GM23338 (cell line): ENCODE results near the gene SOS1. TPM values are rescaled to one million over a fixed set of nuclear protein-coding genes. Genes with fewer than 3 reads are reported as not detected.
"Not testable (repeated sequence)": the region's sequence is repeated elsewhere in the genome, so short reads cannot be mapped to it uniquely, and the experiment has no call there.

Experiments
- ATAC-seq: fragments of 200-7000 bp; cut with Tn5 transposase; 3 replicates; pipeline ENCODE4 v1.9.1; 2020
- DNase-seq: peaks from one replicate; pipeline ENCODE4 v3.0.0-alpha.2; 2015; ENCODE audit warnings: low spot score
- H2AFZ ChIP-seq: fragments of 200-600 bp; sonication (generic); 2 replicates; pipeline ENCODE4 v1.8.0; 2016; ENCODE audit warnings: antibody characterized with exemption, mild to moderate bottlenecking, moderate library complexity
- H3F3A ChIP-seq: fragments of 200-600 bp; sonication (generic); replicated peaks from 2 replicates; pipeline ENCODE4 v1.8.0; 2017; ENCODE audit warnings: antibody characterized with exemption, mixed run types, low read depth
- H3K27ac ChIP-seq: fragments of 200-600 bp; sonication (generic); 2 replicates; pipeline ENCODE4 v1.6.1; 2016; ENCODE audit warnings: low read depth
- H3K27me3 ChIP-seq: fragments of 200-600 bp; sonication (generic); 2 replicates; pipeline ENCODE4 v1.8.0; 2016; ENCODE audit warnings: mild to moderate bottlenecking, mixed run types, moderate library complexity; ENCODE audit not compliant: insufficient read depth
- H3K36me3 ChIP-seq: fragments of 200-600 bp; sonication (generic); 2 replicates; pipeline ENCODE4 v1.8.0; 2016; ENCODE audit warnings: mild to moderate bottlenecking; ENCODE audit not compliant: insufficient read depth
- H3K4me1 ChIP-seq: fragments of 200-600 bp; sonication (generic); 2 replicates; pipeline ENCODE4 v1.8.0; 2016; ENCODE audit warnings: mild to moderate bottlenecking, moderate library complexity; ENCODE audit not compliant: insufficient read depth
- H3K4me2 ChIP-seq: fragments of 200-600 bp; sonication (generic); 2 replicates; pipeline ENCODE4 v1.7.1; 2017; ENCODE audit warnings: mixed run types
- H3K4me3 ChIP-seq: fragments of 200-600 bp; sonication (generic); 2 replicates; pipeline ENCODE4 v1.6.1; 2016; ENCODE audit warnings: mixed run types
- H3K79me2 ChIP-seq: fragments of 200-600 bp; sonication (generic); replicated peaks from 2 replicates; pipeline ENCODE4 v1.8.0; 2017; ENCODE audit warnings: mild to moderate bottlenecking; ENCODE audit not compliant: insufficient read depth
- H3K9me2 ChIP-seq: fragments of 200-600 bp; sonication (generic); 2 replicates; pipeline ENCODE4 v1.8.0; 2017; ENCODE audit not compliant: insufficient read depth
- H4K20me1 ChIP-seq: fragments of 200-600 bp; sonication (generic); replicated peaks from 2 replicates; pipeline ENCODE4 v1.8.0; 2017; ENCODE audit warnings: mild to moderate bottlenecking; ENCODE audit not compliant: insufficient read depth
- H3K27ac Mint-ChIP-seq: 2 replicates; pipeline ENCODE4 v1.8.0; 2020; ENCODE audit warnings: inconsistent platforms, mild to moderate bottlenecking, moderate library complexity, mixed read lengths
- H3K27me3 Mint-ChIP-seq: 3 replicates; pipeline ENCODE4 v1.8.0; 2022; ENCODE audit warnings: low read depth, mild to moderate bottlenecking, moderate library complexity, mixed read lengths, inconsistent platforms; ENCODE audit not compliant: insufficient read depth, poor library complexity
- H3K36me3 Mint-ChIP-seq: 3 replicates; pipeline ENCODE4 v1.8.0; 2021; ENCODE audit warnings: low read depth, mild to moderate bottlenecking, inconsistent platforms, moderate library complexity, mixed read lengths
- H3K4me1 Mint-ChIP-seq: 3 replicates; pipeline ENCODE4 v1.8.0; 2020; ENCODE audit warnings: mild to moderate bottlenecking, inconsistent platforms, mixed read lengths
- H3K4me3 Mint-ChIP-seq: 3 replicates; pipeline ENCODE4 v1.8.0; 2021; ENCODE audit warnings: moderate library complexity, mild to moderate bottlenecking, inconsistent platforms, mixed read lengths
- H3K9me3 Mint-ChIP-seq: 3 replicates; pipeline ENCODE4 v1.8.0; 2020; ENCODE audit warnings: moderate library complexity, mild to moderate bottlenecking, inconsistent platforms, mixed read lengths
- CREB1 ChIP-seq: fragments of 250-450 bp; sonication (Bioruptor Pico); IDR thresholded peaks from 2 replicates; pipeline ENCODE4 v1.5.0; 2020; ENCODE audit warnings: low read depth, mild to moderate bottlenecking, moderate library complexity
- CTCF ChIP-seq, 2 experiments: fragments of 200-600 bp in 1 of 2; sonication (generic) in 1 of 2; conservative IDR thresholded peaks; 2 replicates each; pipeline versions ENCODE4 v1.5.1 to v1.6.1; 2016 to 2017; ENCODE audit warnings: antibody characterized with exemption in 2 of 2, low read depth in 2 of 2, mild to moderate bottlenecking in 2 of 2, moderate library complexity in 1 of 2
- EZH2 ChIP-seq: fragments of 200-600 bp; sonication (generic); IDR thresholded peaks from one replicate; pipeline ENCODE4 v1.8.0; 2017; ENCODE audit warnings: antibody characterized with exemption, mild to moderate bottlenecking, low read depth; ENCODE audit not compliant: unreplicated experiment
- EZH2phosphoT487 ChIP-seq: fragments of 200-600 bp; sonication (generic); IDR thresholded peaks from one replicate; pipeline ENCODE4 v1.8.1; 2018; ENCODE audit warnings: antibody characterized with exemption; ENCODE audit not compliant: unreplicated experiment
- JUNB ChIP-seq: IDR thresholded peaks from one replicate; pipeline ENCODE4 v1.6.1; 2016; ENCODE audit warnings: antibody characterized with exemption; ENCODE audit not compliant: unreplicated experiment
- NANOG ChIP-seq: IDR thresholded peaks from 2 replicates; pipeline ENCODE4 v1.6.1; 2016; ENCODE audit warnings: antibody characterized with exemption, borderline replicate concordance
- POLR2AphosphoS5 ChIP-seq: IDR thresholded peaks from 2 replicates; pipeline ENCODE4 v1.6.1; 2016; ENCODE audit warnings: antibody characterized with exemption, low read depth
- STAT1 ChIP-seq: IDR thresholded peaks from one replicate; pipeline ENCODE4 v1.6.1; 2016; ENCODE audit warnings: antibody characterized with exemption; ENCODE audit not compliant: unreplicated experiment
- ZNF114 ChIP-seq: fragments of 250-450 bp; sonication (Bioruptor Pico); IDR thresholded peaks from 2 replicates; pipeline ENCODE4 v1.5.0; 2020; ENCODE audit warnings: mild to moderate bottlenecking, moderate library complexity
- ZNF331 ChIP-seq: fragments of 250-450 bp; sonication (Bioruptor Pico); IDR thresholded peaks from 2 replicates; pipeline ENCODE4 v1.5.0; 2020; ENCODE audit warnings: low read depth, mild to moderate bottlenecking, moderate library complexity
- polyA plus RNA-seq: library from polyadenylated mRNA; unstranded; fragments of >200 nt; fragmentation: Nextera tagmentation; extraction: Ambion mirVana; gene quantifications from 2 replicates; pipeline ENCODE4 v1.2.1, GENCODE V29; 2016
- total RNA-seq: library from RNA; depleted of rRNA; stranded (reverse); fragments of >200 nt; shearing (Covaris generic); gene quantifications from 2 replicates; pipeline ENCODE4 v1.2.3, GENCODE V29; 2014
- TF ChIP-seq, protein P1 (sequence below): IDR thresholded peaks from 2 replicates; pipeline ENCODE4 v1.6.1; 2016; ENCODE audit warnings: antibody characterized with exemption
- TF ChIP-seq, protein P2 (sequence below): fragments of 250-450 bp; sonication (Bioruptor Pico); IDR thresholded peaks from 2 replicates; pipeline ENCODE4 v1.5.0; 2020; ENCODE audit warnings: mild to moderate bottlenecking, moderate library complexity

Gene SOS1
- total and polyA plus RNA-seq, 2 experiments from 2014 or later: 13.4 to 21.9 TPM

- H3K4me3 ChIP-seq, H3K79me2 ChIP-seq, ATAC-seq, H3K36me3 Mint-ChIP-seq, H4K20me1 ChIP-seq, H3K36me3 ChIP-seq, H3K4me2 ChIP-seq, H3K9me2 ChIP-seq, H3K27ac ChIP-seq, H3K4me3 Mint-ChIP-seq, H3K27me3 Mint-ChIP-seq, H2AFZ ChIP-seq, H3F3A ChIP-seq, H3K27ac Mint-ChIP-seq, H3K9me3 Mint-ChIP-seq, DNase-seq, H3K27me3 ChIP-seq: not testable (repeated sequence)
- H3K4me1 Mint-ChIP-seq: peaks cover 24% of the 10 kb centered on the region
- H3K4me1 ChIP-seq: peaks cover 29% of the 10 kb centered on the region
Observed at GRCh38 chr2:39138187-39138836, 17.5 kb upstream of the SOS1 start.

- DNase-seq: no peak
- H3K27ac Mint-ChIP-seq: no peak overlapping the region
- no peaks in the 10 kb centered on the region for H3K27me3 ChIP-seq
- no peaks in the 10 kb centered on the region; the same call in 2 of the 3 replicates for H3K9me3 Mint-ChIP-seq
- H2AFZ ChIP-seq: no peak overlapping the region
- no peaks in the 10 kb centered on the region for H3K36me3 Mint-ChIP-seq
- H3F3A ChIP-seq: no peaks in the 10 kb centered on the region
- peaks cover 4% of the 10 kb centered on the region; the same call in 1 of the 2 replicates for H3K9me2 ChIP-seq
- H3K36me3 ChIP-seq: no peaks in the 10 kb centered on the region
- ATAC-seq: no peak
- H3K27me3 Mint-ChIP-seq: no peaks in the 10 kb centered on the region
- no peaks in the 10 kb centered on the region for H3K79me2 ChIP-seq
- H3K4me2 ChIP-seq: no peak overlapping the region
- peaks cover 21% of the 10 kb centered on the region for H3K4me1 Mint-ChIP-seq
- H3K27ac ChIP-seq: no peak overlapping the region
- no peak overlapping the region for H3K4me3 Mint-ChIP-seq
- H3K4me3 ChIP-seq: no peak overlapping the region
- peaks cover 22% of the 10 kb centered on the region for H3K4me1 ChIP-seq
- no peaks in the 10 kb centered on the region for H4K20me1 ChIP-seq
- TF ChIP-seq POLR2AphosphoS5: no peak
- no peak for TF ChIP-seq ZNF331 (CRISPR knock-in tag)
- no peak for TF ChIP-seq NANOG
- TF ChIP-seq CTCF (conservative IDR thresholded peaks at IDR 0.05; ENCODE audit: low read depth in 2 of 2): no peak
- TF ChIP-seq EZH2: no peak
- no peak for TF ChIP-seq ZNF114
- no peak for TF ChIP-seq JUNB
- no peak for TF ChIP-seq EZH2phosphoT487
- no peak for TF ChIP-seq STAT1
- TF ChIP-seq, protein P1, sequence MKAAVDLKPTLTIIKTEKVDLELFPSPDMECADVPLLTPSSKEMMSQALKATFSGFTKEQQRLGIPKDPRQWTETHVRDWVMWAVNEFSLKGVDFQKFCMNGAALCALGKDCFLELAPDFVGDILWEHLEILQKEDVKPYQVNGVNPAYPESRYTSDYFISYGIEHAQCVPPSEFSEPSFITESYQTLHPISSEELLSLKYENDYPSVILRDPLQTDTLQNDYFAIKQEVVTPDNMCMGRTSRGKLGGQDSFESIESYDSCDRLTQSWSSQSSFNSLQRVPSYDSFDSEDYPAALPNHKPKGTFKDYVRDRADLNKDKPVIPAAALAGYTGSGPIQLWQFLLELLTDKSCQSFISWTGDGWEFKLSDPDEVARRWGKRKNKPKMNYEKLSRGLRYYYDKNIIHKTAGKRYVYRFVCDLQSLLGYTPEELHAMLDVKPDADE: no peak
- TF ChIP-seq, protein P2, sequence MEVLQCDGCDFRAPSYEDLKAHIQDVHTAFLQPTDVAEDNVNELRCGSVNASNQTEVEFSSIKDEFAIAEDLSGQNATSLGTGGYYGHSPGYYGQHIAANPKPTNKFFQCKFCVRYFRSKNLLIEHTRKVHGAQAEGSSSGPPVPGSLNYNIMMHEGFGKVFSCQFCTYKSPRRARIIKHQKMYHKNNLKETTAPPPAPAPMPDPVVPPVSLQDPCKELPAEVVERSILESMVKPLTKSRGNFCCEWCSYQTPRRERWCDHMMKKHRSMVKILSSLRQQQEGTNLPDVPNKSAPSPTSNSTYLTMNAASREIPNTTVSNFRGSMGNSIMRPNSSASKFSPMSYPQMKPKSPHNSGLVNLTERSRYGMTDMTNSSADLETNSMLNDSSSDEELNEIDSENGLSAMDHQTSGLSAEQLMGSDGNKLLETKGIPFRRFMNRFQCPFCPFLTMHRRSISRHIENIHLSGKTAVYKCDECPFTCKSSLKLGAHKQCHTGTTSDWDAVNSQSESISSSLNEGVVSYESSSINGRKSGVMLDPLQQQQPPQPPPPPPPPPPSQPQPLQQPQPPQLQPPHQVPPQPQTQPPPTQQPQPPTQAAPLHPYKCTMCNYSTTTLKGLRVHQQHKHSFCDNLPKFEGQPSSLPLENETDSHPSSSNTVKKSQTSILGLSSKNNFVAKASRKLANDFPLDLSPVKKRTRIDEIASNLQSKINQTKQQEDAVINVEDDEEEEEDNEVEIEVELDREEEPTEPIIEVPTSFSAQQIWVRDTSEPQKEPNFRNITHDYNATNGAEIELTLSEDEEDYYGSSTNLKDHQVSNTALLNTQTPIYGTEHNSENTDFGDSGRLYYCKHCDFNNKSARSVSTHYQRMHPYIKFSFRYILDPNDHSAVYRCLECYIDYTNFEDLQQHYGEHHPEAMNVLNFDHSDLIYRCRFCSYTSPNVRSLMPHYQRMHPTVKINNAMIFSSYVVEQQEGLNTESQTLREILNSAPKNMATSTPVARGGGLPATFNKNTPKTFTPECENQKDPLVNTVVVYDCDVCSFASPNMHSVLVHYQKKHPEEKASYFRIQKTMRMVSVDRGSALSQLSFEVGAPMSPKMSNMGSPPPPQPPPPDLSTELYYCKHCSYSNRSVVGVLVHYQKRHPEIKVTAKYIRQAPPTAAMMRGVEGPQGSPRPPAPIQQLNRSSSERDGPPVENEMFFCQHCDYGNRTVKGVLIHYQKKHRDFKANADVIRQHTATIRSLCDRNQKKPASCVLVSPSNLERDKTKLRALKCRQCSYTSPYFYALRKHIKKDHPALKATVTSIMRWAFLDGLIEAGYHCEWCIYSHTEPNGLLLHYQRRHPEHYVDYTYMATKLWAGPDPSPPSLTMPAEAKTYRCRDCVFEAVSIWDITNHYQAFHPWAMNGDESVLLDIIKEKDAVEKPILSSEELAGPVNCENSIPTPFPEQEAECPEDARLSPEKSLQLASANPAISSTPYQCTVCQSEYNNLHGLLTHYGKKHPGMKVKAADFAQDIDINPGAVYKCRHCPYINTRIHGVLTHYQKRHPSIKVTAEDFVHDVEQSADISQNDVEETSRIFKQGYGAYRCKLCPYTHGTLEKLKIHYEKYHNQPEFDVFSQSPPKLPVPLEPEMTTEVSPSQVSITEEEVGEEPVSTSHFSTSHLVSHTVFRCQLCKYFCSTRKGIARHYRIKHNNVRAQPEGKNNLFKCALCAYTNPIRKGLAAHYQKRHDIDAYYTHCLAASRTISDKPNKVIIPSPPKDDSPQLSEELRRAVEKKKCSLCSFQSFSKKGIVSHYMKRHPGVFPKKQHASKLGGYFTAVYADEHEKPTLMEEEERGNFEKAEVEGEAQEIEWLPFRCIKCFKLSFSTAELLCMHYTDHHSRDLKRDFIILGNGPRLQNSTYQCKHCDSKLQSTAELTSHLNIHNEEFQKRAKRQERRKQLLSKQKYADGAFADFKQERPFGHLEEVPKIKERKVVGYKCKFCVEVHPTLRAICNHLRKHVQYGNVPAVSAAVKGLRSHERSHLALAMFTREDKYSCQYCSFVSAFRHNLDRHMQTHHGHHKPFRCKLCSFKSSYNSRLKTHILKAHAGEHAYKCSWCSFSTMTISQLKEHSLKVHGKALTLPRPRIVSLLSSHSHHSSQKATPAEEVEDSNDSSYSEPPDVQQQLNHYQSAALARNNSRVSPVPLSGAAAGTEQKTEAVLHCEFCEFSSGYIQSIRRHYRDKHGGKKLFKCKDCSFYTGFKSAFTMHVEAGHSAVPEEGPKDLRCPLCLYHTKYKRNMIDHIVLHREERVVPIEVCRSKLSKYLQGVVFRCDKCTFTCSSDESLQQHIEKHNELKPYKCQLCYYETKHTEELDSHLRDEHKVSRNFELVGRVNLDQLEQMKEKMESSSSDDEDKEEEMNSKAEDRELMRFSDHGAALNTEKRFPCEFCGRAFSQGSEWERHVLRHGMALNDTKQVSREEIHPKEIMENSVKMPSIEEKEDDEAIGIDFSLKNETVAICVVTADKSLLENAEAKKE (CRISPR knock-in tag): no peak
- TF ChIP-seq CREB1 (CRISPR knock-in tag): no peak
Observed at GRCh38 chr2:39136799-39137198, 15.9 kb upstream of the SOS1 start.
